ENCODE results near the gene GP1BA. TPM values are rescaled to one million over a fixed set of nuclear protein-coding genes. Genes with fewer than 3 reads are reported as not detected.

Gene GP1BA
- total and polyA plus RNA-seq, 10 of the 15 experiments (the other 5 are each of a cell fraction or from before 2014, with no cell fraction given) = 0.04 to 0.67 (median 0.28) TPM; not detected in 1

DNA sequence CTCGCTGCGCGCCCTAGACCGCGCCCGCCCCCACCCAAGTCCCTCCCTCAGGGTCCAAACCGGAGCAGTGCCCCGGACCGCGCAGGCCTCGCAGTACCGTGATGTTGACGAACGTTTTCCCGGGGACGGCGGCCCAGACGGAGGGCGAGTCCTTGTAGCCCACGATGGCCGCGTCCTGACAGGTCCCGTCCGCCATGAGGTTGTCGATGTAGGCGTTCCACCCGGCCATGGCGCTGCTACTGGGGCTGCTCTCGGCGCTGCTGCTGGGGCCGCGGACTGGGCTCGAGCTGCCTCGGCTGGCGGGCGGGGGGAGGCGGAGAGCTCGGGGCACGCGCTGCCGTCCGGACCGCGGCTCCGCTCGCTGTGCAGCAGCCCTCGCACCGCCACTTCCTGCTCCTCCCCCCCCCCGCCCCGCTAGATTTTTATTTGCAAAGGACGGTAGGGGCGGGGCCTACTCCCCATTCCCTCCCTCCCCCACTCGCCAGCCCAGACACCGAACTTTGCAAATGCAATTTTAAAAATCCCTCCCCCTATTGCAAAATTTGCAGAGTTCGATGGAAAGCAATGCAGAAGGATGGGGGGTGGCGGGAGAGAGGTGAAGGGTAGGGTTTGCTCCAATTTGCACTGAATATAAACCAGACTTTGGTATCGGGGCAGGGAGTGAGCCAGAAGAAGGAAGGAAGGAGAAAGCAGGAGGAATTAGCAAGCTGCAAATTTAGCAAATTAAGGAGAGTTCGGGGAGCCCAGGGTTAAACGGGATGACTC lies 16.3 kb downstream of the GP1BA start, which contains the start of gene PFN1 (continued):
- TF ChIP-seq, protein P1, sequence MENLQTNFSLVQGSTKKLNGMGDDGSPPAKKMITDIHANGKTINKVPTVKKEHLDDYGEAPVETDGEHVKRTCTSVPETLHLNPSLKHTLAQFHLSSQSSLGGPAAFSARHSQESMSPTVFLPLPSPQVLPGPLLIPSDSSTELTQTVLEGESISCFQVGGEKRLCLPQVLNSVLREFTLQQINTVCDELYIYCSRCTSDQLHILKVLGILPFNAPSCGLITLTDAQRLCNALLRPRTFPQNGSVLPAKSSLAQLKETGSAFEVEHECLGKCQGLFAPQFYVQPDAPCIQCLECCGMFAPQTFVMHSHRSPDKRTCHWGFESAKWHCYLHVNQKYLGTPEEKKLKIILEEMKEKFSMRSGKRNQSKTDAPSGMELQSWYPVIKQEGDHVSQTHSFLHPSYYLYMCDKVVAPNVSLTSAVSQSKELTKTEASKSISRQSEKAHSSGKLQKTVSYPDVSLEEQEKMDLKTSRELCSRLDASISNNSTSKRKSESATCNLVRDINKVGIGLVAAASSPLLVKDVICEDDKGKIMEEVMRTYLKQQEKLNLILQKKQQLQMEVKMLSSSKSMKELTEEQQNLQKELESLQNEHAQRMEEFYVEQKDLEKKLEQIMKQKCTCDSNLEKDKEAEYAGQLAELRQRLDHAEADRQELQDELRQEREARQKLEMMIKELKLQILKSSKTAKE (IDR thresholded peaks at IDR 0.05; ENCODE audit: low read depth, poor library complexity, severe bottlenecking) = peak; percentile 89

DNA sequence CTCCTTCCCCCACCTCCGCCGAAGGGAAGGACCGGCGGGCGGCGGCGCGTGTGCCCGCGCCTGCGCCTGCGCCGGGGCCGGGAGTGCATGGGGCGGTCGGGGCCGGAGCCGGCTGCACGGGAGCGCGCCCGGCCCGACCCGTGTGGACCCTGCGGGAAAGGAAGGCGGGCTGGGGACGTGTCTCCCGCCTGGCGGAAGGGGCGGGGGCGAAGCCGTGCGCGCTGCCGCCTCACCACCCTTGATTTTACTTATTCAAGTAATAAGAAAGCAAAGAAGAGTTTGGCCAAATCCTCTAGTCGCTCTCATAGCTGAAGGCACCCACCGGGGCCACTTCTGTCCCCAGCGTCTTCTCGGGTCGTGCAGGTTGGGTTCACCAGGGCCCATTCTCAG lies 16.8 kb downstream of the GP1BA start:
- peak overlapping the region; percentile 83 for H3K9ac ChIP-seq (ENCODE audit: control insufficient read depth, insufficient read depth, low read length)
- H2AFZ ChIP-seq (ENCODE audit: control insufficient read depth, low read depth, low read length) = peak overlapping the region; percentile 63
- ChIA-PET POLR2A (interaction anchor here (1.0 to 17.5 kb wide), 3 partner anchors 9 to 79 kb away, joined by 4 to 272 read pairs (median 28); partner anchors contain the start of genes RNF167, SLC25A11 and SPAG7), RAD21 (ENCODE audit: unreplicated experiment) (interaction anchor here (0.9 to 9.8 kb wide), 3 partner anchors 9 to 40 kb away, joined by 4 to 73 read pairs (median 12); partner anchors contain the start of genes RNF167, SLC25A11 and SPAG7), SMC1A (ENCODE audit: uncharacterized antibody, unreplicated experiment) (interaction anchor here (0.9 to 7.1 kb wide), 3 partner anchors 18 to 113 kb away, joined by 3 to 50 read pairs (median 3); partner anchors contain the start of gene SPAG7), CTCF (interaction anchor here (3.3 kb wide), 1 partner anchor 18 kb away, joined by 13 read pairs; the partner anchor contains the start of gene SPAG7)
- H3K27ac ChIP-seq (ENCODE audit: control insufficient read depth, insufficient read depth) = peak overlapping the region; percentile 85
- no TSS peak for BruUV-seq (replicated peaks)
- intact Hi-C loops (cut with micrococcal nuclease; ENCODE audit: unreplicated experiment) (loop anchor here (1.0 to 2.0 kb wide), 2 partner anchors 18 to 48 kb away; partner anchors contain the start of genes INCA1, KIF1C and SPAG7), in situ Hi-C loops (cut with MboI) (no loop called here)
- under 1% methylated on average over 38 of the region's 40 CpGs for WGBS (ENCODE audit: insufficient coverage, insufficient replicate concordance, low lambda C conversion rate, missing lambda C conversion rate)
- DNase-seq (ENCODE audit: low read depth, low spot score) (no peak), ATAC-seq (peak; percentile 51), FAIRE-seq (peak; percentile 72)
- H3K9me3 ChIP-seq (replicated peaks; ENCODE audit: control insufficient read depth, insufficient read depth, low read length) = no peaks in the 10 kb centered on the region
- H3K4me2 ChIP-seq (ENCODE audit: control insufficient read depth, insufficient read depth) = peak overlapping the region; percentile 80
- peaks cover 5% of the 10 kb centered on the region for H4K20me1 ChIP-seq (ENCODE audit: control insufficient read depth, insufficient read depth)
- peak overlapping the region; percentile 96 for H3K4me3 ChIP-seq
- H3K4me1 ChIP-seq (ENCODE audit: control insufficient read depth, insufficient read depth, low read length) = peaks cover 33% of the 10 kb centered on the region
- no peaks in the 10 kb centered on the region for H3K27me3 ChIP-seq (replicated peaks in 1 of 2; ENCODE audit: control insufficient read depth in 2 of 2, insufficient read depth in 2 of 2, low read length in 1 of 2)
- H3K79me2 ChIP-seq (ENCODE audit: control insufficient read depth, insufficient read depth, low read length) = peaks cover 59% of the 10 kb centered on the region
- H3K36me3 ChIP-seq (ENCODE audit: control insufficient read depth in 2 of 2, insufficient read depth in 2 of 2, low read length in 1 of 2) = peaks cover 10 to 12% of the 10 kb centered on the region in 2 experiments
- TF ChIP-seq, protein P2, sequence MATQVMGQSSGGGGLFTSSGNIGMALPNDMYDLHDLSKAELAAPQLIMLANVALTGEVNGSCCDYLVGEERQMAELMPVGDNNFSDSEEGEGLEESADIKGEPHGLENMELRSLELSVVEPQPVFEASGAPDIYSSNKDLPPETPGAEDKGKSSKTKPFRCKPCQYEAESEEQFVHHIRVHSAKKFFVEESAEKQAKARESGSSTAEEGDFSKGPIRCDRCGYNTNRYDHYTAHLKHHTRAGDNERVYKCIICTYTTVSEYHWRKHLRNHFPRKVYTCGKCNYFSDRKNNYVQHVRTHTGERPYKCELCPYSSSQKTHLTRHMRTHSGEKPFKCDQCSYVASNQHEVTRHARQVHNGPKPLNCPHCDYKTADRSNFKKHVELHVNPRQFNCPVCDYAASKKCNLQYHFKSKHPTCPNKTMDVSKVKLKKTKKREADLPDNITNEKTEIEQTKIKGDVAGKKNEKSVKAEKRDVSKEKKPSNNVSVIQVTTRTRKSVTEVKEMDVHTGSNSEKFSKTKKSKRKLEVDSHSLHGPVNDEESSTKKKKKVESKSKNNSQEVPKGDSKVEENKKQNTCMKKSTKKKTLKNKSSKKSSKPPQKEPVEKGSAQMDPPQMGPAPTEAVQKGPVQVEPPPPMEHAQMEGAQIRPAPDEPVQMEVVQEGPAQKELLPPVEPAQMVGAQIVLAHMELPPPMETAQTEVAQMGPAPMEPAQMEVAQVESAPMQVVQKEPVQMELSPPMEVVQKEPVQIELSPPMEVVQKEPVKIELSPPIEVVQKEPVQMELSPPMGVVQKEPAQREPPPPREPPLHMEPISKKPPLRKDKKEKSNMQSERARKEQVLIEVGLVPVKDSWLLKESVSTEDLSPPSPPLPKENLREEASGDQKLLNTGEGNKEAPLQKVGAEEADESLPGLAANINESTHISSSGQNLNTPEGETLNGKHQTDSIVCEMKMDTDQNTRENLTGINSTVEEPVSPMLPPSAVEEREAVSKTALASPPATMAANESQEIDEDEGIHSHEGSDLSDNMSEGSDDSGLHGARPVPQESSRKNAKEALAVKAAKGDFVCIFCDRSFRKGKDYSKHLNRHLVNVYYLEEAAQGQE (IDR thresholded peaks at IDR 0.05; ENCODE audit: low read depth, low read length) = no peak
- no peak for TF ChIP-seq RFX5 (IDR thresholded peaks at IDR 0.05; ENCODE audit: low read depth, low read length)
- TF ChIP-seq TARDBP (IDR thresholded peaks at IDR 0.05; ENCODE audit: borderline replicate concordance) = peak; percentile 14; the same call in 1 of the 2 replicates
- TF ChIP-seq STAT3 (IDR thresholded peaks at IDR 0.05; ENCODE audit: low read depth, low read length) = no peak
- TF ChIP-seq DPF2 (IDR thresholded peaks at IDR 0.05) = peak; percentile 8
- TF ChIP-seq NRF1 (conservative IDR thresholded peaks at IDR 0.05; ENCODE audit: low read depth, low read length) = peak; percentile 66
- no peak for TF ChIP-seq CHD2 (IDR thresholded peaks at IDR 0.05; ENCODE audit: borderline replicate concordance, low read depth, low read length)
- peak; percentile 52; the same call in 1 of the 2 replicates for TF ChIP-seq RB1 (IDR thresholded peaks at IDR 0.05; ENCODE audit: borderline replicate concordance)
- no peak for TF ChIP-seq CBX5 (IDR thresholded peaks at IDR 0.05; ENCODE audit: low read depth)
- no peak for TF ChIP-seq MYC (IDR thresholded peaks at IDR 0.05; ENCODE audit: insufficient read depth, insufficient read length, insufficient replicate concordance, low read length, severe bottlenecking)
- no peak for TF ChIP-seq SREBF2 (IDR thresholded peaks at IDR 0.05; ENCODE audit: low read length)
- TF ChIP-seq BMI1 (IDR thresholded peaks at IDR 0.05; ENCODE audit: borderline replicate concordance) = no peak
- TF ChIP-seq, protein P3, sequence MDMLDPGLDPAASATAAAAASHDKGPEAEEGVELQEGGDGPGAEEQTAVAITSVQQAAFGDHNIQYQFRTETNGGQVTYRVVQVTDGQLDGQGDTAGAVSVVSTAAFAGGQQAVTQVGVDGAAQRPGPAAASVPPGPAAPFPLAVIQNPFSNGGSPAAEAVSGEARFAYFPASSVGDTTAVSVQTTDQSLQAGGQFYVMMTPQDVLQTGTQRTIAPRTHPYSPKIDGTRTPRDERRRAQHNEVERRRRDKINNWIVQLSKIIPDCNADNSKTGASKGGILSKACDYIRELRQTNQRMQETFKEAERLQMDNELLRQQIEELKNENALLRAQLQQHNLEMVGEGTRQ (IDR thresholded peaks at IDR 0.05; ENCODE audit: borderline replicate concordance, low read depth, low read length) = no peak
- TF ChIP-seq SMARCA5 (IDR thresholded peaks at IDR 0.05) = no peak; the same call in 1 of the 2 replicates
